Sigmoid colon (tissue), 4 donors: ENCODE data around the gene PDPK1.
"Not testable (repeated sequence)": the region's sequence is repeated elsewhere in the genome, so short reads cannot be mapped to it uniquely, and the experiment has no call there.

Experiments
- EP300 ChIP-seq, 4 donors: sonication (generic); formaldehyde crosslinking; IDR thresholded peaks; one replicate each; pipeline ENCODE4 v1.6.1; 2017; ENCODE audit warnings: antibody characterized with exemption in 4 of 4
- POLR2A ChIP-seq, 2 donors: fragments of 450-650 bp; IDR thresholded peaks; one replicate each; pipeline ENCODE4 v1.6.1; 2016; ENCODE audit warnings: antibody characterized with exemption in 2 of 2, mild to moderate bottlenecking in 2 of 2, moderate library complexity in 2 of 2
- TF ChIP-seq, protein P1 (sequence below), 4 experiments: fragments of 450-650 bp in 3 of 4; fragments of 200-600 bp in 1 of 4; IDR thresholded peaks; one replicate each; pipeline ENCODE4 v1.5.1; 2016 to 2019; ENCODE audit warnings: antibody characterized with exemption in 4 of 4, mild to moderate bottlenecking in 3 of 4, moderate library complexity in 2 of 4

DNA sequence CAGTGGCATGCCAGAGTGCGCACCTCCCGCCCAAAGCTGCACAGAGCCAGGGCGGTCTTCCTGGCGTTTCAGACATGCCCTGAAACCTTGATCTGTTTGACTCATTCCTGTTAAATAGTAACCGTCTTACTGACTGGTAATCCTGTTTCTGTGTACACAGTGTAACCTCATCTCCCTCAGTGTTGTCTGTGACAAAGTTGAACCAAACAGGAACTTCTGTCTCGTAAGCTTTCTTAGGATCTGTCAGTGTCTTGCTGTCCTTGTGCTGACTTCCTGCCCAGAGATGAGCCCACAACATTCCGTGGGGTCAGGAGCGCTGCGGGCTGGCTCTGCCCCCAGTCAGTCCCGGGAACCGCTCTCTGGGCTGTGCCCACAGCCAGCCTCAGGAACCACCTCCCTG lies 30.8 kb downstream of the PDPK1 start:
- TF ChIP-seq POLR2A, EP300 (IDR thresholded peaks at IDR 0.05): not testable (repeated sequence)
- TF ChIP-seq, protein P1, sequence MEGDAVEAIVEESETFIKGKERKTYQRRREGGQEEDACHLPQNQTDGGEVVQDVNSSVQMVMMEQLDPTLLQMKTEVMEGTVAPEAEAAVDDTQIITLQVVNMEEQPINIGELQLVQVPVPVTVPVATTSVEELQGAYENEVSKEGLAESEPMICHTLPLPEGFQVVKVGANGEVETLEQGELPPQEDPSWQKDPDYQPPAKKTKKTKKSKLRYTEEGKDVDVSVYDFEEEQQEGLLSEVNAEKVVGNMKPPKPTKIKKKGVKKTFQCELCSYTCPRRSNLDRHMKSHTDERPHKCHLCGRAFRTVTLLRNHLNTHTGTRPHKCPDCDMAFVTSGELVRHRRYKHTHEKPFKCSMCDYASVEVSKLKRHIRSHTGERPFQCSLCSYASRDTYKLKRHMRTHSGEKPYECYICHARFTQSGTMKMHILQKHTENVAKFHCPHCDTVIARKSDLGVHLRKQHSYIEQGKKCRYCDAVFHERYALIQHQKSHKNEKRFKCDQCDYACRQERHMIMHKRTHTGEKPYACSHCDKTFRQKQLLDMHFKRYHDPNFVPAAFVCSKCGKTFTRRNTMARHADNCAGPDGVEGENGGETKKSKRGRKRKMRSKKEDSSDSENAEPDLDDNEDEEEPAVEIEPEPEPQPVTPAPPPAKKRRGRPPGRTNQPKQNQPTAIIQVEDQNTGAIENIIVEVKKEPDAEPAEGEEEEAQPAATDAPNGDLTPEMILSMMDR (IDR thresholded peaks at IDR 0.05), result not testable (repeated sequence)
